NCI-H226 (cell line): Measurements from ENCODE around the gene FCRL2.

ENCODE experiments used
- DNase-seq: peaks from one replicate; pipeline ENCODE4 v3.0.0-alpha.2; 2015

Gene FCRL2

GRCh38 chr1:157776971-157777391, at the start of gene FCRL2:
FCRL2 (minus strand) TSS chr1:157777132; CDS start chr1:157777073, 59 bp downstream.
- DNase-seq, result no peak

GRCh38 chr1:157820299-157820698, 43.4 kb upstream of the FCRL2 start:
- no peak for DNase-seq

GRCh38 chr1:157819896-157820295, 43.0 kb upstream of the FCRL2 start, which contains the start of gene FCRL1:
FCRL1 (minus strand) TSS chr1:157820120; CDS start chr1:157820037, 83 bp downstream.
- no peak for DNase-seq

DNA sequence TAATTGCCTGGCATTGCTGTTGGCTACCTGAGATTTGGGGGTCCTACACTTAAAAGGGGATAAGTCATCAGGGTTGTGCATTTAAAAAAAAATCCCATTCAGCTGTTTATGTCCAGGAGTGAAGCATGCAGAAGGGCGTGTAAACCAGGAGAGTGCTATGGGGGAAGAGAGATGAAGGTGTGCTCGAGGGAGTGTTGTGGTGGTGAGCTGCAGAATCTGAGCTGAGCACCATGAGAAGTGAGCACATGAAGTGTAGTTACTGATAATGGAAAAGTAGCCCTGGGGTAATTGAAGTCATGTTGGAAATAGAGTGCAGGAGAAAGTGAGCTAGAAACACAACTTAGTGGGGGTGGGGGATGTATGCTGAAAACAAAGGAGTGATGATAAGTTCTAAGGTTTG, 42.3 kb upstream of the FCRL2 start:
- DNase-seq, result no peak

DNA sequence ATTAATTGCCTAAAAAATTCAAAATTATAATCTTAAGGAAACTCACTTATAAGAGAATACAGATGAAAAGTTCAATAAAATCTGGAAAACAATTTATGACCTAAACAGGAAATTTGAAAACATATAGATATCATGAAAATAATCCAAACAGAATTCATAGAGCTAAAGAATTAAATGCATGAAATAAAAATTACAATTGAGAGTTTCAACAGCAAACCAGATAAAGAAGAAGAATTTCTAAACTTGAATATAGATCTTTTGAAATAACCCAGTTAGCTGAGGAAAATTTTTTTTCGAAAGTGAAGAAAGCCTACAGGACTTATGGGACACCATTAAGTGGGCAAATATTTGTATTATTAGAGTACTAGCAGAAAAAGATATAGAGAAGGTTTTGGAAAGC, 36.3 kb upstream of the FCRL2 start:
- no peak for DNase-seq

DNA sequence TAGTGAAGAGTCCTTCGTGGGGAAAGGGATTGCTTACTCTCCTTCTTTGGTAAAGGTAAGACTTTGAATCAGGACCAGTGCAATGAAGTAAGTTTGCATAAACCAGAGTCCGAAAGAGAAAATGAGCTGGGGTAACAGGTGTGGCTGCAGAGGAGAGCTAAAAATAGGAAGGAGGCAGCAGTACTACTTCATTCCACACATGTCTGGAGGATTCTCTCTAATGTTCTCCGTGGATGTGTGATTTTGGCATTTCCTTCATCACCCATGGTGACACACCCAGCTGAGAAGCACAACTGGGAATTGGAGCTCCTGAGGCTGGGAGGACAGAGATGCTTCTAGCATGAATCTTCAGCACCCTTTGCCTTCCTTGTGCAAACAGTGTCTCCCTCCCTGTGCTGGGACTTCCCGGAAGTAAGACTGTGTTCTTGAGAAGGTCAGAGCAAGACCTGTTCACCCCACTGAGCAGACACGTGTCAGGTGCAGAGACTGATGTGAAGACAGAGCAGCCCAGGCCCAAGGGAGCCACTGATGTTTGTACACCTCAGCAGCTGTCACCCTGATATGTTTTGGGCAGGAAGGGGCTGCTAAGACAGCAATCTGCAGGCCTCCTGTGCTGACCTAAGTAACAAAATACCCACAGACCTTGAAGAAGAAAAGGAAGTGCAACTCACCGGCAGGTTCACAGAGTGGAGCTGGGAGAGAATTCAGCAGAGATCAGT, 29.7 kb upstream of the FCRL2 start:
- DNase-seq, result no peak

DNA sequence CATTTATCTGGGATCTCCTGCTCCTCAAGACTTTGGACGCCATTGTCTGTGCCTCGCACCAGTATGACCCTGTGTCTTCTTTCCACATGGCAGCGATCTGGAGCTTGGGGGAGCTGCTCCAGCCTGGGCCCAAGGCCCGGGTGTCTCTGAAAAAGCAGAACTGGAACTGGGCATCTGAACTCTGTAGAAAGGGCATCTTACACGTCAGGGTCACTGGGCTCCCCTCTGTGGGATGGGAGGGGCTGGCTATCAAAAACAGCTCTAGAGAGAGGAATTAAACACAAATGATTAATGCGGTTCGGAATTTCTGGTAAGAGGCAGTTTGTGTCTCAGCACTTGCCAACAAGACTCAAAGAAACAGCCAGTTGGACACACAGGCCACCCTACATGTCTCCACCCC, 26.9 kb upstream of the FCRL2 start:
- DNase-seq, result no peak

DNA sequence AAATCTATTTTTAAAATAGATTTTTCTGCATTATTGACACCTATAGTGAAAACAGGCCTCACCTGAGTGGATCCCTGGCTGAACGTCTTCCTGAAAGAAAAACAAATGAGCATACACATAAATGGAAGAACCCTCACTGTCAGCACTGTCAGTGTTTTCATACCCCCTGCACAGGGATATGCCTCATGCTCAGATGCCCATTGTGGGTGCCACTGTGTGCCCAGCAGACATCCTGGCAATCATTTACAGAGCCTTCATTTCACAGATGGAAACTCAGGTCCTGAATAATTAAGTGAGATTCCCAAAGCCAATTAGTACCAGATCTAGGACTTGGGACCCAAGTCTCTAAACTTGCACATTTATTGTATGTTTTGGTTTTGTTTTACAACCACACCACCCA, 23.1 kb upstream of the FCRL2 start:
- no peak for DNase-seq

GRCh38 chr1:157798211-157798610, 21.3 kb upstream of the FCRL2 start:
- no peak for DNase-seq

- DNase-seq, result no peak
These were observed 8.3 kb upstream of the FCRL2 start for GRCh38 chr1:157785248-157785647.

DNA sequence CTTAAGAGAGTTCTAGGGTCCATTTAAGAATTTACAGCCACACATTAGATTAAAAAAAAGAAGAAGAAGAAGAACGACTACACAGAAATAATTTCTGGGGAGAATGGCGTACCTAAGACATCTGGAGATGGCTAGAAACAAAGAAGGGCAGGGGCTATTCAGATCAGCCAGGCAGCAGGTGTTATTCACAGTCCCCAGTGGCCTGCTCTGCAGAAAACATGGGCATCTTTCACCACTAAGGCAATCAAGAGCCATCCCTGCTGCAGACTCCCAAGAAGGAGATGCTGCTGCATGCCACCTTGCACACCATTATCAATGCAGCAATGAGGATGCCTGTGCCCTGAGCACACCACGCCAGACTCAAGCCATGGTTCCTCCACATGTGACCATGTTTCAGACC, 7.9 kb upstream of the FCRL2 start:
- DNase-seq, result no peak

DNA sequence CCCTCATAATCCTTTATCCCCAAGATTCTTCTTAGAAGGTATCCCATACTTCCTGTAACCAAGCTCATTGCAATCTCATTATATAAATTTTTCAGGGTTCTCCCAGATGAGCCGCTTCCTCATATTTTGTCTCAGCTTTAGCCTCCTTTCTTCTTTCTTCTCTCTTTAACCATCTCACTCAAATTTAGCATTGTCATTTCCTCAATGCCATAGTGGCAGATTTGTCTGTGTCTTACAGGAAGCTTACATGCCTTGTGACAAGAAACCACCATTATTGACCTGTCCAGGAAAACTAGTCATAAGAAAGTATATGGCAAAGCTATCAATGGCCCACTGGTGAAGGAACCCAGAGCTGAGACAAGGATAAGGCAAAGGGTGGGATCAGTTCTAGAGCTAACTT, 6.0 kb upstream of the FCRL2 start:
- DNase-seq, result no peak

GRCh38 chr1:157781048-157781447, 4.1 kb upstream of the FCRL2 start:
- no peak for DNase-seq

- DNase-seq, result no peak
These were observed 1.6 kb downstream of the FCRL2 start for GRCh38 chr1:157775101-157775870.

- no peak for DNase-seq
These were observed 2.5 kb downstream of the FCRL2 start for GRCh38 chr1:157774412-157774811.

DNA sequence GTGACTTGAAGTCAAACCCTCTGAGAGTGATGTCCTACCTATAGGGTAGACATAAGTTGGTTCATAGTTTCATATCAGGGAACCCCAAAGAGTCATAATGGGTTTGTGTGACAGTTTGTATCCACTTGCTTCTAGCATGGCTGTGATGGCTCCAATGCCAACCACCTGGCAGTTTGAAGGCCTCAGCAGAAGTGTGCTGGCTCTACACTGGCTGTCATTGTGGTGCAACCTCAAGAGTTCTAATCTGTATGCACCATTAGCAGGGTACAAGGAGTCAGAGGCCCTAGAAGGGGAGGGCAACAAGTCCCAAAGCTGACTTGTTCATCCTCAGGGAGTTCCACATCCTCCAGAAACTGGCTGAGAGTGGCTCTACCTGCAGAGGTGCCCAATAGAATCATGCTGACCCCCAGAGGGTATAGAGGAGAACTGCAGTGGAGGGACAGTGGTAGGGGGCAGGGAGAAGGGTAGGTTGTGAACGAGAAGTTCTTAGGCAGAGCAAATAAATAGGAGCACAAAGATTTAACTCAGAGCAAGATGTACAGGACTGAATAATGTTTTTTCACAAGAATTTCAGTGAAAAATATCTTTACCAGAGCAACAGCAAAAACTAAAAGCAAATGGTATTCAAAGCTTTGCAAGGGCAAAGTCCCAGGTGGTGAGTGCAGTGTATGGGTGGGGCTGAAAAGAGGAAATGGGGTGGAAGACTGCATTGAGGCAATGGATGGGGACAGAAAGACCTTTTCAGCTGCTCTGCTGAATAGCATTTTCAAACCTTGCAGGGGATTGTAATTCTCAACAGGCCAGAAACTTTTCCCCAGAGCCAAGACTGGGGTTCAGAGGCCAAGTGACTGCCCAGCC, 3.2 kb downstream of the FCRL2 start:
- no peak for DNase-seq

DNA sequence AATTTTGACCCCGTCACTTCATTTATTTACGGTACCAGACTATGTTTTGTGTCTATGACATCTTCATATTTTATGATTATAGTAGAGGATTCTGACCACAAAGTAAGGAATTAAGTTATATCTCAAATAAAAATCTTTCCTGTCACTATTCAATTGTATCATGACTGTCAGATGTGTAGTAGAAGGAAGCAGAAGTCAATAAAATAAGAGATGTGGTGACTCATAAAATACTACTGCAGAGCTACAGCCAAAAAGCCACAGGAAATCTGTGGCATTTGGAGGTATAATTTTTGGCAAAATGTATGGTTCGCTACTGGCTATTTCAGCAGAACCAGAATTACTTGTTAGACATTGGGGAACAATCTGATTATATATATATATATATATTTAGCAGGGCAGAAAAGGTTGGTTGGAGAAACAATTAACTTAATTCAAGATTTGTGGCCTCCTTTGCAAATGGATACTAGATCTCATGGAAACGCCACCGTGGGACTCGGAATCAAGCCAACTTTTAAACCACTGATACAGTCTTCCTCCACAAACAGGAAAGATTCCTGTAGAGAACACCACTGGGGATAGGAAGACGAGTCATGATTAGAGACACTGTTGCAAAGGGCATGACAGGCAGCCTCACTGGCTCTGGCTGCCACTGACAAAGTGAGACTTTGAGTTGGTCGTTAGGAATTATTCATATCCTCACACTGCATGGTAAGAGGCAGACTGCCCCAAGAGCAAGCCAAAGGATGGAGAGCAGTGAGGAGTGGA, 5.1 kb downstream of the FCRL2 start:
- DNase-seq, result no peak

- no peak for DNase-seq
These were observed 6.4 kb downstream of the FCRL2 start for GRCh38 chr1:157770442-157771043.

DNA sequence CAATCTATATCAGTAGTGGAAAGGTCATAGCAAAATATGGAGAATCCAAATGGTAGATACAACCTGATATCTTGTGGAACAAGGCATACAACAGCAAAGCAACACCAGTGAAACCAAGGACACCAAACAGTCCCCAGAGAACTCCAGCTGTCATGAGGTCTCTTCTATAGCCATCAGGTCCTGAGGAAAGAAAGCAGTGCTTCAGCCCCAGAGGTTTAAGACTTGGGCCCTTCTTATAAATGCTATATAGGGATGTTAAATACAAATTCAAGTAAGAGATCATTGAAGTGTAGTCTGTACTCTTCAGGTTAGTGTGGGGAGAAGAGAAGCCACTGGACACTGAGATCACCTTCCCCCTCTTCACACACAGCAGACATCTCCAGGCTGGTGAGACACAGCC, 10.1 kb downstream of the FCRL2 start:
- DNase-seq, result no peak

DNA sequence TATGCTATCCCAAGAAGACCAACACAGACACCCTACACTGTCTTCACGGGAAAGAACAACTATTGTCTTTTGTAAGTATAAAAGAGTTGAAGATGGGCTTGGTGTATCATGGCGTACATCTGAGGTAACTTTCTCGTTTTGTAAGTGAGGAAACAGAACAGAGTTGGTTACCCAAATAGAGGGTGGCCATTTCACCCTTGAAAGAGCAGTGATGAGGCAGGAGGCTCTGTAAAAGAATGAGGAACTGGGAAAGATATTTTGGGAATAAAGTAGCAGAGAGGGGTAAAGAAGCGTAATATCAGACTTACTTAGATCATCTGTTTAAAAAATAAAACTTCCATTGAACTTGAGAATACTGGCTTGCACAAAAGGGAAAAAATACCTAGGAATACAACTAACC, 18.9 kb downstream of the FCRL2 start:
- DNase-seq, result no peak

DNA sequence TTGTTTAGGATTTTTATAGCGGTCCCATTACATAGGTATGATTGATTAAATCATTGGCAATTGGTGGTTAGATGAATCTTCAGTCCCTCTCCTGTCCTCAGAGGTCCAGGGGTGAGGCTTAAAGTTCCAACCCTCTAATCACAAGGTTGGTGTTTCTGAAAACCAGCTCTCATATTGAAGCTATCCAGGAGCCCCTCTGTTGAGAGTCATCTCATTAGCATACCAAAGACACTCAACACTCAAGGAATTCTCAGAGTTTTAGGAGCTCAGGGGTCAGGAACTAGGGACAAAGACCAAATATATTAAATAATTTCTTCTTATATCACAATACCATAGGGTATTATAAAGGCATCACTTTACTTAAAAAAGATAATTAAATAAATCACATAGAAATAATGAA, 23.3 kb downstream of the FCRL2 start:
- no peak for DNase-seq

- DNase-seq, result no peak
These were observed 25.6 kb downstream of the FCRL2 start for GRCh38 chr1:157751283-157751682.
